Breast epithelium (tissue), 3 donors: Measurements from ENCODE around the gene ZW10. TPM values are rescaled to one million over a fixed set of nuclear protein-coding genes. Genes with fewer than 3 reads are reported as not detected.

Source experiments
- total RNA-seq, 3 donors: library from RNA; depleted of rRNA; stranded (reverse); fragments of >200 nt; gene quantifications; one replicate each; pipeline ENCODE4 v1.1.0, GENCODE V29; 2016

Gene ZW10
- total RNA-seq, 3 donors from 2014 or later: 11.5 to 20.8 (median 18.7) TPM

Other genes starting within 250 kb of the ZW10 start
- 10 to 100 TPM in 1 of 3 donors, 1 to 10 TPM in 2; 1.6 to 11.3 (median 4.9) TPM for gene TMPRSS5, start 67.4 kb downstream of the ZW10 start, total RNA-seq
- not detected for gene CLDN25, start 6.1 kb upstream of the ZW10 start, total RNA-seq
- gene USP28, start 101.9 kb upstream of the ZW10 start, total RNA-seq: 10 to 100 TPM; 15.5 to 38.5 (median 30.2) TPM
- not detected for gene HTR3B, start 131.1 kb upstream of the ZW10 start, total RNA-seq
- gene HTR3A, start 201.4 kb upstream of the ZW10 start, total RNA-seq: under 1 TPM in 1 of 3 donors, not detected in 2; 0.33 TPM